Fibroblast of the aortic adventitia (primary cell): ENCODE measurements around the gene ARL5C. TPM values are rescaled to one million over a fixed set of nuclear protein-coding genes. Genes with fewer than 3 reads are reported as not detected.
A peak's percentile ranks its signal among the peaks of the same experiment; 100 is the strongest.

Source experiments
- DNase-seq: peaks from one replicate; pipeline ENCODE4 v3.0.0-alpha.2; 2010; ENCODE audit warnings: low read depth
- H3K4me3 ChIP-seq: 2 replicates; pipeline ENCODE4 v1.5.1; 2011; ENCODE audit warnings: low read depth, mild to moderate bottlenecking, control low read depth, low read length, moderate library complexity
- CTCF ChIP-seq: IDR thresholded peaks from 2 replicates; pipeline ENCODE4 v1.5.1; 2011; ENCODE audit warnings: mild to moderate bottlenecking, low read length, control low read depth, inconsistent platforms; ENCODE audit not compliant: insufficient read depth
- total RNA-seq: library from RNA; depleted of rRNA; stranded (reverse); fragments of >200 nt; gene quantifications from 2 replicates; pipeline ENCODE4 v1.2.3, GENCODE V29; 2012; ENCODE audit warnings: low replicate concordance

ARL5C gene
- total RNA-seq, 1 donor, result not detected

GRCh38 chr17:39141915-39142664, 23.9 kb downstream of the ARL5C start:
- DNase-seq, result no peak
- no peak for TF ChIP-seq CTCF

DNA sequence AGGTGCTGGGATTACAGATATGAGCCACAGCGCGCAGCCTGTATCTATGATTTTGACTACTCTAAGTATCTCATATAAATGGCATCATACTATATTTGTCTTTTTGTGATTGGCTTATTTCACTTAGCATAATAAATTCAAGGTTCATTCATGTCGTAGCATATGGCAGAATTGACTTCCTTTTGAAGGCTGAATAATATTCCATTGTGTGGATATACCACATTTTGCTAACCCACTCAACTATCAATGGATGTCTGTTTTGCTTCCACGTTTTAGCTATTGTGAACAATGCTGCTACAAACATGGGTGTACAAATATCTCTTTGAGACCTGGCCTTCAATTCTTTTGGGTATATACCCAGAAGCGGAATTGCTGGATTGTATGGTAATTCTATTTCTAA, 24.7 kb downstream of the ARL5C start:
- no peak for DNase-seq
- no peak overlapping the region for H3K4me3 ChIP-seq
- no peak for TF ChIP-seq CTCF

More at GRCh38 chr17:39141915-39142664, 23.9 kb downstream of the ARL5C start:
- no peak overlapping the region for H3K4me3 ChIP-seq

- no peak for DNase-seq
- no peak overlapping the region for H3K4me3 ChIP-seq
- no peak for TF ChIP-seq CTCF
These were observed 26.4 kb downstream of the ARL5C start for GRCh38 chr17:39139561-39139960.

DNA sequence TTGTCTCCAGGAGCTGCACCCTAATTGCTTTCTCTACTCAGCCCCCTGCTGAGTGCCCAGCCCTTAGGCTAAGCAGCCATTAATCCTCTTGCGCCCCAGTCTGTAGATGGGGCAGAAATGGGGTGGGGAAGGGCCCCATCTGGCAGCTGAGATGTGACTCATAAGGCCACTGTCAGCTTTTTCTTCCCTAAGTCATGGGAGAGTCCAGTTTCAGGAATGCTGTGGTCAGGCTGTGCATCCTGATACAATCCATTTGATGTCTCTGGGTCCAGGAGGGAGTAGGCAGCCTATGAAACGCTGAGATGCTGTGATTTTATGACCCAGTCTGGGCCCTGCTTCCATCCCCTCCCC, 26.8 kb downstream of the ARL5C start:
- DNase-seq, result peak; percentile 72
- no peak overlapping the region for H3K4me3 ChIP-seq
- TF ChIP-seq CTCF, result no peak

DNA sequence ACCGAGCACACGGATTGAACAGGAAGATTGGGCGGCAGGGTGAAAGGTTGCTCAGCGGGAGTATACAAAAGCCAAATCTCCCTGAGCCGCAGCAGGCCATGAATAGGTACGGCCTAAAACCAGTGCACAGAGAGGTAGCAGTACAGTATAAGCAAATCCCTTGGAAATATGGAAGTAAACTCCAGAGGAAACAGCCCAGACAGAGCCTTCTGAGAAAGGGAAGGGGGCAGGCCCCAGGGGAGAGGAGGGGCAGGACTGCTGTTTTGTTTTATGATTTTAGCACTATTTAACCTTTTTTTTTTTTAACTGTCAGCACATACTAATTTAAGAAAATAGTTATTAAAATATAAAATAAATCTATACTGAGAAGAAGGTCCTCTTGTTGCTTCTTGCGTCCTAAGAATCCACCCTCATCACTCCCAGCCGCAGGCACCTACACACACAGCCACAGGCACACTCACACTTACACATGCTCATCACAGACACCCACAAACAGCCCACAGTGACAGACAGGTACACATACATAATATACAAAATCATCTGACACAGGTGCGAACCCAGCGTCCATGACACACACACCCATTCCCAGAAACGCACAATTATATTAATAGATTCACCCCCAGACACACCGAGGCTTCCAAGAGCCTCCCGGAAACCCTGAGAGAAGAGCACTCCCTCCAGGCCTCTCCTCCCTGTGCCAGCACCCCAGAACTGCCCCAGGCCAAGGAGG, 27.4 kb downstream of the ARL5C start:
- TF ChIP-seq CTCF, result no peak
- H3K4me3 ChIP-seq, result no peak overlapping the region
- DNase-seq, result no peak

- no peak overlapping the region for H3K4me3 ChIP-seq
- no peak for DNase-seq
- TF ChIP-seq CTCF, result no peak
These were observed 31.1 kb downstream of the ARL5C start for GRCh38 chr17:39134878-39135277.

GRCh38 chr17:39132192-39132610, 33.8 kb downstream of the ARL5C start:
- TF ChIP-seq CTCF, result no peak
- H3K4me3 ChIP-seq, result no peak overlapping the region
- peak; percentile 92 for DNase-seq
